Thyroid gland (tissue), 4 donors: ENCODE results near the gene HCRT.

ENCODE experiments used
- POLR2A ChIP-seq, 2 donors: fragments of 450-650 bp; IDR thresholded peaks; one replicate each; pipeline ENCODE4 v1.6.1; 2017; ENCODE audit warnings: antibody characterized with exemption in 2 of 2, mild to moderate bottlenecking in 2 of 2, moderate library complexity in 1 of 2
- TF ChIP-seq, protein P1 (sequence below), 6 experiments: fragments of 200-600 bp in 3 of 6; fragments of 450-650 bp in 3 of 6; sonication (generic) in 3 of 6; IDR thresholded peaks; one replicate each; pipeline ENCODE4 v1.5.1; 2016 to 2019; ENCODE audit warnings: antibody characterized with exemption in 6 of 6, mild to moderate bottlenecking in 2 of 6, inconsistent platforms in 1 of 6, moderate library complexity in 1 of 6

DNA sequence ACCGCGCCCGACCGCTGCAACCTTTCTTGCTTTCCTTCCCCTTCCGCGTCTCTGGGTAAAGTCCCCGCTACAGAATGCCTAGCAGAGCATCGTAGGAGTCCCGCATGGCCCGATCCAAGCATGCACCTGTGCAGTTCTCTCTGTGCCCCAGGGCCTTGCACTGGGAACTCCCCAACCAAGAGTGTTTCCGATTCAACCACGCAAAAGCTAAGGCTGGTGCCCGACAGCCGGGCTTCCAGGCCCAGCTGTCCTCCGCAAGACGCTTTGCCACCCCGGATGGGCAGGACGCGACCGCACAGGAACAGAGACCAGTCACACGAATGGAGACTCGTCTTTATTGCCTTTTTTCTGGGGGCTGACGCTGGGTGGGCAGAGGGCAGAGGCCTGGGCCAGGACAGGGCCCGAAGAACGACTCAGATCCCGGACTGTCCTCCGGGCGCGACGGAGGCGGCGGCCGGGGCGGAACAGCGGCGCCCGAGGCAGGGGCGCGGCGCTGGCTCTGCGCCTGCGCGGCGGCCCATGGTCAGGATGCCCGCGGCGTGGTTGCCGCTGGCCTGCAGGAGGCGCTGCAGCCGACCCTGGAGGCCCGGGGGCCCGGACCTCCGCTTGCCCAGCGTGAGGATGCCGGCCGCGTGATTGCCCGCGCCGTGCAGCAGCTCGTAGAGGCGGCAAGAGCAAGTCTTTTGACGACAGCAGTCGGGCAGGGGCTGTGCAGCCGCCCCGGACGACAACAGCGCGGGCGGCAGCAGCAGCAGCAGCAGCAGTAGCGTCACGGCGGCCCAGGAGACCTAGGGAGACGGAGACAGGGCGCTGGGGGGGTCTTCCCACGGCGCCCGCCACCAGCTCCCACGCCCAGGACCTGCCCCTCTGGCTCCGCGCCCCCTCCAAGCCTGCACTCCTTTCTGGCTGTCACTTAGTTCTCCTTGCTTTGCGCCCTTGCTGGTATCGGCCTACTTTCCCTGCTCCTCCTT lies 1.2 kb downstream of the HCRT start:
- TF ChIP-seq, protein P1, sequence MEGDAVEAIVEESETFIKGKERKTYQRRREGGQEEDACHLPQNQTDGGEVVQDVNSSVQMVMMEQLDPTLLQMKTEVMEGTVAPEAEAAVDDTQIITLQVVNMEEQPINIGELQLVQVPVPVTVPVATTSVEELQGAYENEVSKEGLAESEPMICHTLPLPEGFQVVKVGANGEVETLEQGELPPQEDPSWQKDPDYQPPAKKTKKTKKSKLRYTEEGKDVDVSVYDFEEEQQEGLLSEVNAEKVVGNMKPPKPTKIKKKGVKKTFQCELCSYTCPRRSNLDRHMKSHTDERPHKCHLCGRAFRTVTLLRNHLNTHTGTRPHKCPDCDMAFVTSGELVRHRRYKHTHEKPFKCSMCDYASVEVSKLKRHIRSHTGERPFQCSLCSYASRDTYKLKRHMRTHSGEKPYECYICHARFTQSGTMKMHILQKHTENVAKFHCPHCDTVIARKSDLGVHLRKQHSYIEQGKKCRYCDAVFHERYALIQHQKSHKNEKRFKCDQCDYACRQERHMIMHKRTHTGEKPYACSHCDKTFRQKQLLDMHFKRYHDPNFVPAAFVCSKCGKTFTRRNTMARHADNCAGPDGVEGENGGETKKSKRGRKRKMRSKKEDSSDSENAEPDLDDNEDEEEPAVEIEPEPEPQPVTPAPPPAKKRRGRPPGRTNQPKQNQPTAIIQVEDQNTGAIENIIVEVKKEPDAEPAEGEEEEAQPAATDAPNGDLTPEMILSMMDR (IDR thresholded peaks at IDR 0.05): peak; percentile 33 to 95 (median 78)
- peak in 1 of 2 donors; percentile 15 for TF ChIP-seq POLR2A (IDR thresholded peaks at IDR 0.05)
